Body of pancreas (tissue), 4 donors: ENCODE results near the gene SLF2.

ENCODE experiments used
- CTCF ChIP-seq, 7 experiments: fragments of 450-650 bp in 4 of 7; fragments of 200-600 bp in 3 of 7; sonication (generic) in 3 of 7; IDR thresholded peaks; one replicate each; pipeline ENCODE4 v1.5.1; 2016 to 2019; ENCODE audit warnings: antibody characterized with exemption in 7 of 7
- POLR2A ChIP-seq, 3 donors: fragments of 450-650 bp; IDR thresholded peaks; one replicate each; pipeline ENCODE4 v1.6.1; 2016; ENCODE audit warnings: antibody characterized with exemption in 3 of 3, mild to moderate bottlenecking in 2 of 3

- TF ChIP-seq POLR2A (IDR thresholded peaks at IDR 0.05), result no peak
- TF ChIP-seq CTCF (IDR thresholded peaks at IDR 0.05), result no peak
Observed at GRCh38 chr10:100984672-100985177, 72.0 kb downstream of the SLF2 start.
